A673 (cell line): ENCODE results near the gene CNGA2.

Experiments used
- EZH2 ChIP-seq: fragments of 200-600 bp; sonication (generic); IDR thresholded peaks from 2 replicates; pipeline ENCODE4 v1.6.1; 2017; ENCODE audit warnings: borderline replicate concordance, low read depth, mild to moderate bottlenecking, mixed read lengths, antibody characterized with exemption, low read length; ENCODE audit not compliant: poor library complexity, severe bottlenecking
- TF ChIP-seq, protein P1 (sequence below): fragments of 300-800, 200-600 bp; sonication (generic); conservative IDR thresholded peaks from 2 replicates; pipeline ENCODE4 v1.5.1; 2017; ENCODE audit warnings: low read depth, mild to moderate bottlenecking, antibody characterized with exemption, low read length, moderate library complexity, mixed read lengths

DNA sequence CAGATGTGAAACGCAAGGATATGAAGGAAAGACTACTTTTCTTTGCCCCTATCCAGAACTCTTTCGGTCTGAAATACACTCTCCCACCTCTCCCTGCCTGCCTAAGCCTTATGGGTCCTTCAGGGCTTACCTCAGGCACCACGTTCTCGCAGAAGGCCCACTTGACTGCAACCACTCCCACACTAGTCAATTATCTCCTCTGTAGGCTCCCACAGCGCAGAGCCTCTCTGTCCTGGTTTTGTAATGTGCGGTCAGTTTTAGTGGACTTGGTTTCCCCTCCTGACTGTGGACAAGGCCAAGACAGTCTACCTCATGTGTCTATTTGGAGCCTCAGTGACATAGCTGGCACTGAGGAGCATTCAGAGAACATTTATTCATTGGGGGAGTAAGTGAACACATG lies 11.1 kb downstream of the CNGA2 start:
- TF ChIP-seq, protein P1, sequence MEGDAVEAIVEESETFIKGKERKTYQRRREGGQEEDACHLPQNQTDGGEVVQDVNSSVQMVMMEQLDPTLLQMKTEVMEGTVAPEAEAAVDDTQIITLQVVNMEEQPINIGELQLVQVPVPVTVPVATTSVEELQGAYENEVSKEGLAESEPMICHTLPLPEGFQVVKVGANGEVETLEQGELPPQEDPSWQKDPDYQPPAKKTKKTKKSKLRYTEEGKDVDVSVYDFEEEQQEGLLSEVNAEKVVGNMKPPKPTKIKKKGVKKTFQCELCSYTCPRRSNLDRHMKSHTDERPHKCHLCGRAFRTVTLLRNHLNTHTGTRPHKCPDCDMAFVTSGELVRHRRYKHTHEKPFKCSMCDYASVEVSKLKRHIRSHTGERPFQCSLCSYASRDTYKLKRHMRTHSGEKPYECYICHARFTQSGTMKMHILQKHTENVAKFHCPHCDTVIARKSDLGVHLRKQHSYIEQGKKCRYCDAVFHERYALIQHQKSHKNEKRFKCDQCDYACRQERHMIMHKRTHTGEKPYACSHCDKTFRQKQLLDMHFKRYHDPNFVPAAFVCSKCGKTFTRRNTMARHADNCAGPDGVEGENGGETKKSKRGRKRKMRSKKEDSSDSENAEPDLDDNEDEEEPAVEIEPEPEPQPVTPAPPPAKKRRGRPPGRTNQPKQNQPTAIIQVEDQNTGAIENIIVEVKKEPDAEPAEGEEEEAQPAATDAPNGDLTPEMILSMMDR: no peak
- TF ChIP-seq EZH2: no peak
